Testis (tissue), 2 donors: Measurements from ENCODE around the gene CTDNEP1.

ENCODE experiments used
- CTCF ChIP-seq, 3 experiments: fragments of 450-650 bp in 2 of 3; fragments of 200-600 bp in 1 of 3; sonication (generic) in 1 of 3; IDR thresholded peaks; one replicate each; pipeline ENCODE4 v1.5.1; 2016 to 2019; ENCODE audit warnings: antibody characterized with exemption in 3 of 3, mild to moderate bottlenecking in 2 of 3, moderate library complexity in 1 of 3
- POLR2A ChIP-seq: fragments of 450-650 bp; IDR thresholded peaks from one replicate; pipeline ENCODE4 v1.6.1; 2017; ENCODE audit warnings: antibody characterized with exemption, mild to moderate bottlenecking, moderate library complexity

GRCh38 chr17:7279448-7279847, 27.9 kb upstream of the CTDNEP1 start:
- TF ChIP-seq CTCF (IDR thresholded peaks at IDR 0.05): no peak
- no peak for TF ChIP-seq POLR2A
